ENCODE measurements around the gene IP6K3.

- TF ChIP-seq CTCF (IDR thresholded peaks at IDR 0.05; ENCODE audit: low read depth, low read length): no peak
- no peak for TF ChIP-seq POLR2A (IDR thresholded peaks at IDR 0.05; ENCODE audit: extremely low read depth, insufficient read length)
- no peak for TF ChIP-seq MAX (IDR thresholded peaks at IDR 0.05; ENCODE audit: low read depth, low read length)
Observed at GRCh38 chr6:33764036-33764435, 17.3 kb upstream of the IP6K3 start.
